ENCODE results near the gene FKBP6.
"Not testable (repeated sequence)": the region's sequence is repeated elsewhere in the genome, so short reads cannot be mapped to it uniquely, and the experiment has no call there.

- TF ChIP-seq CTCF (IDR thresholded peaks at IDR 0.05; ENCODE audit: low read depth, low read length); EZH2phosphoT487 (IDR thresholded peaks at IDR 0.05; ENCODE audit: low read depth): not testable (repeated sequence)
These were observed 49.6 kb downstream of the FKBP6 start for GRCh38 chr7:73377413-73378200.
